ENCODE measurements around the gene PAX5. TPM values are rescaled to one million over a fixed set of nuclear protein-coding genes. Genes with fewer than 3 reads are reported as not detected.

PAX5 gene
- total and polyA plus RNA-seq, 2 donors (not counting 1 experiment from before 2014, with no cell fraction given), result not detected

GRCh38 chr9:37062336-37062735 is 28.3 kb upstream of the PAX5 start:
- Histone ChIP-seq H2AFZ (ENCODE audit: low read length) (no peak overlapping the region), H3K36me3 (ENCODE audit: control insufficient read depth, insufficient read depth, low read length) (no peaks in the 10 kb centered on the region), H3K79me2 (ENCODE audit: control insufficient read depth, insufficient read depth, low read length) (no peaks in the 10 kb centered on the region), H3K9me3 (ENCODE audit: control insufficient read depth, insufficient read depth, low read depth, low read length) (no peaks in the 10 kb centered on the region), H3K4me2 (ENCODE audit: extremely low read depth, insufficient read depth, low read length) (no peak overlapping the region), H3K27me3 (ENCODE audit: control insufficient read depth, insufficient read depth, low read length) (peaks cover 9% of the 10 kb centered on the region), H4K20me1 (ENCODE audit: control insufficient read depth, extremely low read depth, insufficient read depth, low read length) (no peaks in the 10 kb centered on the region), H3K27ac (ENCODE audit: insufficient read depth, low read length) (no peak overlapping the region), H3K4me3 (replicated peaks in 1 of 4; ENCODE audit: control extremely low read depth in 1 of 4, insufficient read depth in 1 of 4, low read depth in 3 of 4, low read length in 4 of 4) (no peak overlapping the region), H3K9ac (ENCODE audit: insufficient read depth, low read length) (no peak overlapping the region), H3K4me1 (ENCODE audit: control insufficient read depth, extremely low read depth, insufficient read depth, low read length) (no peaks in the 10 kb centered on the region)
- TF ChIP-seq CTCF (conservative IDR thresholded peaks at IDR 0.05 in 1 of 2, IDR thresholded peaks at IDR 0.05 in 1 of 2; ENCODE audit: low read depth in 1 of 2, low read length in 2 of 2) (no peak), EZH2 (IDR thresholded peaks at IDR 0.05; ENCODE audit: low read length, missing control alignments) (no peak)
- no peak for DNase-seq (ENCODE audit: low read depth in 2 of 2)

- Histone ChIP-seq H2AFZ (ENCODE audit: low read length) (no peak overlapping the region), H3K9me3 (ENCODE audit: control insufficient read depth, insufficient read depth, low read depth, low read length) (no peaks in the 10 kb centered on the region), H3K79me2 (ENCODE audit: control insufficient read depth, insufficient read depth, low read length) (no peaks in the 10 kb centered on the region), H4K20me1 (ENCODE audit: control insufficient read depth, extremely low read depth, insufficient read depth, low read length) (no peaks in the 10 kb centered on the region), H3K4me2 (ENCODE audit: extremely low read depth, insufficient read depth, low read length) (no peak overlapping the region), H3K4me1 (ENCODE audit: control insufficient read depth, extremely low read depth, insufficient read depth, low read length) (no peaks in the 10 kb centered on the region), H3K27ac (ENCODE audit: insufficient read depth, low read length) (no peak overlapping the region), H3K27me3 (ENCODE audit: control insufficient read depth, insufficient read depth, low read length) (peaks cover 9% of the 10 kb centered on the region), H3K9ac (ENCODE audit: insufficient read depth, low read length) (no peak overlapping the region), H3K36me3 (ENCODE audit: control insufficient read depth, insufficient read depth, low read length) (no peaks in the 10 kb centered on the region), H3K4me3 (replicated peaks in 1 of 4; ENCODE audit: control extremely low read depth in 1 of 4, insufficient read depth in 1 of 4, low read depth in 3 of 4, low read length in 4 of 4) (no peak overlapping the region)
- TF ChIP-seq CTCF (conservative IDR thresholded peaks at IDR 0.05 in 1 of 2, IDR thresholded peaks at IDR 0.05 in 1 of 2; ENCODE audit: low read depth in 1 of 2, low read length in 2 of 2) (no peak), EZH2 (IDR thresholded peaks at IDR 0.05; ENCODE audit: low read length, missing control alignments) (no peak)
- DNase-seq (ENCODE audit: low read depth in 2 of 2), result peak; percentile 7 to 17
Measured at GRCh38 chr9:37061768-37062167, 27.7 kb upstream of the PAX5 start.

- TF ChIP-seq EZH2 (IDR thresholded peaks at IDR 0.05; ENCODE audit: low read length, missing control alignments) (no peak), CTCF (conservative IDR thresholded peaks at IDR 0.05 in 1 of 2, IDR thresholded peaks at IDR 0.05 in 1 of 2; ENCODE audit: low read depth in 1 of 2, low read length in 2 of 2) (no peak)
- Histone ChIP-seq H2AFZ (ENCODE audit: low read length) (no peak overlapping the region), H3K27me3 (ENCODE audit: control insufficient read depth, insufficient read depth, low read length) (peaks cover 13% of the 10 kb centered on the region)
Measured at GRCh38 chr9:37060833-37061232, 26.8 kb upstream of the PAX5 start.

More at GRCh38 chr9:37060833-37061232, 26.8 kb upstream of the PAX5 start:
- Histone ChIP-seq H3K4me1 (ENCODE audit: control insufficient read depth, extremely low read depth, insufficient read depth, low read length) (no peaks in the 10 kb centered on the region), H3K9ac (ENCODE audit: insufficient read depth, low read length) (no peak overlapping the region), H3K36me3 (ENCODE audit: control insufficient read depth, insufficient read depth, low read length) (no peaks in the 10 kb centered on the region), H3K9me3 (ENCODE audit: control insufficient read depth, insufficient read depth, low read depth, low read length) (no peaks in the 10 kb centered on the region), H3K4me2 (ENCODE audit: extremely low read depth, insufficient read depth, low read length) (no peak overlapping the region), H3K27ac (ENCODE audit: insufficient read depth, low read length) (no peak overlapping the region), H3K4me3 (replicated peaks in 1 of 4; ENCODE audit: control extremely low read depth in 1 of 4, insufficient read depth in 1 of 4, low read depth in 3 of 4, low read length in 4 of 4) (no peak overlapping the region), H4K20me1 (ENCODE audit: control insufficient read depth, extremely low read depth, insufficient read depth, low read length) (no peaks in the 10 kb centered on the region), H3K79me2 (ENCODE audit: control insufficient read depth, insufficient read depth, low read length) (no peaks in the 10 kb centered on the region)
- no peak for DNase-seq (ENCODE audit: low read depth in 2 of 2)
